ENCODE data around the gene PTPN14.

GRCh38 chr1:214593158-214593557 is 41.8 kb upstream of the PTPN14 start:
- TF ChIP-seq, protein P1, sequence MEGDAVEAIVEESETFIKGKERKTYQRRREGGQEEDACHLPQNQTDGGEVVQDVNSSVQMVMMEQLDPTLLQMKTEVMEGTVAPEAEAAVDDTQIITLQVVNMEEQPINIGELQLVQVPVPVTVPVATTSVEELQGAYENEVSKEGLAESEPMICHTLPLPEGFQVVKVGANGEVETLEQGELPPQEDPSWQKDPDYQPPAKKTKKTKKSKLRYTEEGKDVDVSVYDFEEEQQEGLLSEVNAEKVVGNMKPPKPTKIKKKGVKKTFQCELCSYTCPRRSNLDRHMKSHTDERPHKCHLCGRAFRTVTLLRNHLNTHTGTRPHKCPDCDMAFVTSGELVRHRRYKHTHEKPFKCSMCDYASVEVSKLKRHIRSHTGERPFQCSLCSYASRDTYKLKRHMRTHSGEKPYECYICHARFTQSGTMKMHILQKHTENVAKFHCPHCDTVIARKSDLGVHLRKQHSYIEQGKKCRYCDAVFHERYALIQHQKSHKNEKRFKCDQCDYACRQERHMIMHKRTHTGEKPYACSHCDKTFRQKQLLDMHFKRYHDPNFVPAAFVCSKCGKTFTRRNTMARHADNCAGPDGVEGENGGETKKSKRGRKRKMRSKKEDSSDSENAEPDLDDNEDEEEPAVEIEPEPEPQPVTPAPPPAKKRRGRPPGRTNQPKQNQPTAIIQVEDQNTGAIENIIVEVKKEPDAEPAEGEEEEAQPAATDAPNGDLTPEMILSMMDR (IDR thresholded peaks at IDR 0.05; ENCODE audit: low read depth, low read length): no peak
- TF ChIP-seq POLR2A (IDR thresholded peaks at IDR 0.05; ENCODE audit: extremely low read depth, insufficient read length): no peak
- TF ChIP-seq MAX (IDR thresholded peaks at IDR 0.05; ENCODE audit: low read depth, low read length): no peak

Data from NB4 (cell line).